OCI-LY3 (cell line): ENCODE results near the gene CDK4.

ENCODE experiments used
- H2AFZ ChIP-seq: fragments of 200-600, 300-600 bp; shearing (Covaris generic); 2 replicates; pipeline ENCODE4 v1.6.0; 2014; ENCODE audit warnings: antibody characterized with exemption, low read depth, low read length
- H3K27ac ChIP-seq: fragments of 200-600, 300-600 bp; sonication (generic); 2 replicates; pipeline ENCODE4 v1.5.1; 2014; ENCODE audit warnings: mild to moderate bottlenecking, low read length, moderate library complexity, mixed read lengths
- H3K27me3 ChIP-seq: fragments of 200-600, 300-600 bp; sonication (generic); 2 replicates; pipeline ENCODE4 v1.6.1; 2014; ENCODE audit warnings: low read depth, low read length, mixed read lengths
- H3K36me3 ChIP-seq: fragments of 200-600, 300-600 bp; sonication (generic); replicated peaks from 2 replicates; pipeline ENCODE3; 2014; ENCODE audit warnings: low read depth, low read length, mixed read lengths
- H3K4me1 ChIP-seq: fragments of 300-600, 200-600 bp; sonication (generic); 2 replicates; pipeline ENCODE4 v1.6.1; 2014; ENCODE audit warnings: low read length, mixed read lengths
- H3K4me2 ChIP-seq: fragments of 200-600, 300-600 bp; sonication (generic); 2 replicates; pipeline ENCODE4 v1.6.1; 2014; ENCODE audit warnings: low read length, mixed read lengths
- H3K4me3 ChIP-seq: fragments of 300-600, 200-600 bp; sonication (generic); 2 replicates; pipeline ENCODE4 v1.5.1; 2014; ENCODE audit warnings: antibody characterized with exemption, mild to moderate bottlenecking, low read length, moderate library complexity
- H3K79me2 ChIP-seq: fragments of 300-600, 200-600 bp; shearing (Covaris generic); 2 replicates; pipeline ENCODE4 v1.6.1; 2014; ENCODE audit warnings: mild to moderate bottlenecking, low read length, mixed read lengths
- H3K9ac ChIP-seq: fragments of 300-600, 200-600 bp; shearing (Covaris generic); 2 replicates; pipeline ENCODE4 v1.6.0; 2014; ENCODE audit warnings: mild to moderate bottlenecking, low read length, moderate library complexity
- H3K9me3 ChIP-seq: fragments of 200-600, 300-600 bp; shearing (Covaris generic); 2 replicates; pipeline ENCODE4 v1.6.1; 2014; ENCODE audit warnings: low read length, mixed read lengths; ENCODE audit not compliant: insufficient read depth
- H4K20me1 ChIP-seq: fragments of 200-600, 300-600 bp; sonication (generic); 2 replicates; pipeline ENCODE4 v1.6.1; 2016; ENCODE audit warnings: low read length, mixed read lengths; ENCODE audit not compliant: insufficient read depth
- EZH2phosphoT487 ChIP-seq: fragments of 200-600 bp; shearing (Covaris generic); IDR thresholded peaks from 2 replicates; pipeline ENCODE4 v1.6.1; 2018; ENCODE audit warnings: antibody characterized with exemption, mixed run types, low read depth
- TF ChIP-seq, protein P1 (sequence below): fragments of 200-600, 300-600 bp; sonication (generic); IDR thresholded peaks from 2 replicates; pipeline ENCODE4 v1.5.1; 2014; ENCODE audit warnings: antibody characterized with exemption, low read length, low read depth

Gene CDK4

DNA sequence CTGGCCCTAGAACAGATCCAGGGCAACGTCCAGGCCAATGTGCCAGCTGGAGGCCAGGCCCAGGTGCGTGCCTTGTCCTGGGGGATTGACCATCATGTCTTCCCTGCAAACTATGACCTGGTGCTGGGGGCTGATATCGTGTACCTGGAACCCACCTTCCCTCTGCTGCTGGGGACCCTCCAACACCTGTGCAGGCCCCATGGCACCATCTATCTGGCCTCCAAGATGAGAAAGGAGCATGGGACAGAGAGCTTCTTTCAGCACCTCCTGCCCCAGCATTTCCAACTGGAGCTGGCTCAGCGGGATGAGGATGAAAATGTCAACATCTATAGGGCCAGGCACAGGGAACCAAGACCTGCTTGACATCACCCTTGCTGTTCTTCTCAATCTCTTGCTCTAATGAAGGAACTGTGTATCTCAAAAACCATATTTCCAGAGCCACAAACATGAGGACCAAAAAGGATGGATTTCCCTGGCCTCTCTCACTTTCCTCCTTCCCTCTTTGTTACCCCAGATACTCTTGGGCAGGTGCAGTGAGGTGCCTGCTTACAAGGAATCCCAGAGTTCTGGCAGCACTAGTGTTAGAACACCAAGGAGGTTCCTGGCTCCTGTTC, 28.3 kb upstream of the CDK4 start:
- H3K9me3 ChIP-seq, result no peaks in the 10 kb centered on the region
- H2AFZ ChIP-seq, result no peak overlapping the region
- H3K36me3 ChIP-seq, result peaks cover 7% of the 10 kb centered on the region
- H3K4me2 ChIP-seq, result no peak overlapping the region
- H3K4me1 ChIP-seq, result peaks cover 13% of the 10 kb centered on the region
- peaks cover 19% of the 10 kb centered on the region for H3K79me2 ChIP-seq
- no peak overlapping the region for H3K27ac ChIP-seq
- no peak overlapping the region for H3K4me3 ChIP-seq
- no peaks in the 10 kb centered on the region for H4K20me1 ChIP-seq
- no peak overlapping the region for H3K9ac ChIP-seq
- no peaks in the 10 kb centered on the region for H3K27me3 ChIP-seq
- TF ChIP-seq EZH2phosphoT487, result no peak
- TF ChIP-seq, protein P1, sequence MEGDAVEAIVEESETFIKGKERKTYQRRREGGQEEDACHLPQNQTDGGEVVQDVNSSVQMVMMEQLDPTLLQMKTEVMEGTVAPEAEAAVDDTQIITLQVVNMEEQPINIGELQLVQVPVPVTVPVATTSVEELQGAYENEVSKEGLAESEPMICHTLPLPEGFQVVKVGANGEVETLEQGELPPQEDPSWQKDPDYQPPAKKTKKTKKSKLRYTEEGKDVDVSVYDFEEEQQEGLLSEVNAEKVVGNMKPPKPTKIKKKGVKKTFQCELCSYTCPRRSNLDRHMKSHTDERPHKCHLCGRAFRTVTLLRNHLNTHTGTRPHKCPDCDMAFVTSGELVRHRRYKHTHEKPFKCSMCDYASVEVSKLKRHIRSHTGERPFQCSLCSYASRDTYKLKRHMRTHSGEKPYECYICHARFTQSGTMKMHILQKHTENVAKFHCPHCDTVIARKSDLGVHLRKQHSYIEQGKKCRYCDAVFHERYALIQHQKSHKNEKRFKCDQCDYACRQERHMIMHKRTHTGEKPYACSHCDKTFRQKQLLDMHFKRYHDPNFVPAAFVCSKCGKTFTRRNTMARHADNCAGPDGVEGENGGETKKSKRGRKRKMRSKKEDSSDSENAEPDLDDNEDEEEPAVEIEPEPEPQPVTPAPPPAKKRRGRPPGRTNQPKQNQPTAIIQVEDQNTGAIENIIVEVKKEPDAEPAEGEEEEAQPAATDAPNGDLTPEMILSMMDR, result no peak

DNA sequence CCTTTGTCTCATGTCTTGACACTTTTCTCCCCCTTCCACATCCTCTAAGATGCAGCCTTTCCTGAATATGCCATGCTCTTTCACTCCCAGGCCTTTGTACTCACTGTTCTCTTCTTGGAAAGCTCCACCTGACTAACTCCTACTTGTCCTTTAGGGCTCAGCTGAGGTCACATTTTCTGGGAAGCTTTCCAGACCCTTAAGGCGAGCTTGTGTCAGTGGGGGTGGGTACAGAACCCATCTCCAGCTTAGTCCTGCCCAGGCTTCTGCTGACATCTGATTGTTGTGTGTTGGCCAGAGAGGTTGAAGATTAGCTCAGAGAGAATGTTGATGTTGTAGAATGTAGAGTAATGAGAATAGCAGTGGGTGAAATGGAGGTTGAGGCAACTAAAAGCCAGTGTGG, 27.6 kb upstream of the CDK4 start:
- H3K4me2 ChIP-seq, result no peak overlapping the region
- peaks cover 6% of the 10 kb centered on the region for H3K36me3 ChIP-seq
- no peak overlapping the region for H3K9ac ChIP-seq
- H3K9me3 ChIP-seq, result no peaks in the 10 kb centered on the region
- H3K4me1 ChIP-seq, result peaks cover 13% of the 10 kb centered on the region
- H3K79me2 ChIP-seq, result peaks cover 19% of the 10 kb centered on the region
- H3K27ac ChIP-seq, result no peak overlapping the region
- no peak overlapping the region for H2AFZ ChIP-seq
- no peaks in the 10 kb centered on the region for H4K20me1 ChIP-seq
- no peak for TF ChIP-seq EZH2phosphoT487
- TF ChIP-seq, protein P1, result no peak
- no peaks in the 10 kb centered on the region for H3K27me3 ChIP-seq
- no peak overlapping the region for H3K4me3 ChIP-seq

DNA sequence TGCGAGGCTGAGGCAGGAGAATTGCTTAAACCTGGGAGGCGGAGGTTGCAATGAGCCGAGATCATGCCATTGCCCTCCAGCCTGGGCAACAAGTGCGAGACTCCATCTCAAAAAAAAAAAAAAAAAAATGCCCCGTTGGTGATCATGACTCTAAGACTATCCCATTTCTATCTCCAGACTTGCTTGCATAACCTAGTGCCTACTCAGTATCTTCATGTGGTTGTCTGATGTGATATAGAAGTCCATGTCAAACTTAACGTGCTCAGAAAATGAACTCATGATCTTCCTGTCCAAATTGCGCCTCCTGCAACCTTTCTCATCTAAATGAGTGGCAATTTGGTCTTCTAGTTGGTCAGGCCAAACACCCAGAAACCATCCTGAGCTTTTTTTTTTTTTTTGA, 25.8 kb upstream of the CDK4 start:
- Histone ChIP-seq H3K4me1 (peaks cover 12% of the 10 kb centered on the region), H4K20me1 (no peaks in the 10 kb centered on the region), H3K9me3 (no peaks in the 10 kb centered on the region), H3K79me2 (peaks cover 4% of the 10 kb centered on the region), H3K27ac (no peak overlapping the region), H3K36me3 (peaks cover 3% of the 10 kb centered on the region), H3K4me2 (no peak overlapping the region), H2AFZ (no peak overlapping the region), H3K9ac (no peak overlapping the region), H3K27me3 (no peaks in the 10 kb centered on the region), H3K4me3 (no peak overlapping the region)
- TF ChIP-seq, protein P1, result no peak
- no peak for TF ChIP-seq EZH2phosphoT487

DNA sequence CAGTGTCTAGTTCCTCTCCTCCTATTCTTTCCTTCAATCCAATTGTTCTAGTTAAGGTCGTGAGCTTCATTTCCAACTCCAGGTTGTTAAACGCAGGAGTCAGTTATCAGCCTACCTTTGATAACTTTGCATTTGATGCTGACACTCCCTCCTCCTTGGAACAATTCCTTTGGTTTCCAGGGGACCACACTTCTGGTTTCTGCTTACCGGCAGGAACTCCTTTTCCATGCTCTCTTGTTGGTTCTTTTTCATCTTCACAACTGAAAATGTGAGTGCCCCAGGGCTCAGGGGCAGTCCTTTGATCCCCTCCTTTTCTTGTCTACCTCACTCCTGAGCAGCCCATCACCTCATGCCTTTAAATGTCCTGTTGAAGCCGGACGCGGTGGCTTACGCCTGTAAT, 25.3 kb upstream of the CDK4 start:
- Histone ChIP-seq H3K27ac (no peak overlapping the region), H3K4me1 (peaks cover 13% of the 10 kb centered on the region), H3K79me2 (no peaks in the 10 kb centered on the region), H3K4me3 (no peak overlapping the region), H4K20me1 (no peaks in the 10 kb centered on the region), H3K36me3 (peaks cover 3% of the 10 kb centered on the region), H3K9me3 (no peaks in the 10 kb centered on the region), H3K4me2 (no peak overlapping the region), H3K27me3 (no peaks in the 10 kb centered on the region), H3K9ac (no peak overlapping the region), H2AFZ (no peak overlapping the region)
- TF ChIP-seq, protein P1, result no peak
- no peak for TF ChIP-seq EZH2phosphoT487
